Measurements from ENCODE around the gene KCNAB1.
"Not testable (repeated sequence)": the region's sequence is repeated elsewhere in the genome, so short reads cannot be mapped to it uniquely, and the experiment has no call there.

KCNAB1 gene

DNA sequence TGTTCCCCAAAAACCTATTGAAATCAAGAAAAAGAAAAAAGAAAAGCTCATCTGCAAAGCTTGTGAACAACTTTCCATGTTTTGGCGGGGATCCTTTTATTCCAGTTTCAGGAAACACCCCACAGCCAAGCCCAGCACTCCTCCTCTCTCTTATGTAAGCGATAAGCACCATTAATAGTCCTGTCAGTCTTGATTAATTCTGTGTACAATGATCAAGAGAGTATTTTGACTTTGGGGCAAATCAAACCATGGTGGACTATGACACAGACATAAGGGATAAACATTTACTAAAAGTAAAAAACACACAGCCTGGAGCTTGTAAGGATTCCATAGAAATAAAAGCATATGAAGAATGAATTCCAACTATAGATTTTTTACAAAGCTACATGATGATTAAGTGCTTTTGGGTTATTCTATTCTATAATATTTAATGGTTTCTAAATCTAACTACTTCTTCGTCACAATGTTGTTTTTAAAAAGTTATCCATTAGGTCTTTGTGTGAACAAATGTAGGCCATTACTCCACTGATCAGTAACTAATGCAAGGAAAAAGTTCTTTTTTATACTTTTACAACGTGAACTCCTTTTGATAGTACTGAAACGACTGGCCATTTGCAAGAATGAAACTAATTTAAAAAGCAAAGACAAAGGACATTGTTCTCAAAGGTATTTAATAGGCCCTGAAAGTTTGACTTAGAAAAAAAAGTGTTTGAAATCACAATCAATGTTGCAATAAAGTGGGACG is 106.5 kb downstream of the KCNAB1 start:
- H2AFZ ChIP-seq (ENCODE audit: low read length) = no peak overlapping the region
- no peaks in the 10 kb centered on the region for H3K36me3 ChIP-seq (ENCODE audit: insufficient read depth, low read length)
- no peaks in the 10 kb centered on the region for H3K9me3 ChIP-seq (ENCODE audit: insufficient read depth, low read depth, low read length)
- no peak overlapping the region for H3K4me3 ChIP-seq (ENCODE audit: low read length, poor library complexity, severe bottlenecking)
- no peaks in the 10 kb centered on the region for H4K20me1 ChIP-seq (ENCODE audit: insufficient read depth, low read length, poor library complexity, severe bottlenecking)
- H3K9me2 ChIP-seq (replicated peaks; ENCODE audit: low read depth, low read length) = no peaks in the 10 kb centered on the region
- H3K4me2 ChIP-seq (ENCODE audit: low read depth, low read length, poor library complexity, severe bottlenecking) = no peak overlapping the region
- no peak overlapping the region for H3K9ac ChIP-seq (ENCODE audit: low read depth, low read length, poor library complexity, severe bottlenecking)
- no peaks in the 10 kb centered on the region for H3K79me2 ChIP-seq (ENCODE audit: insufficient read depth, low read length)
- TF ChIP-seq, protein P1, sequence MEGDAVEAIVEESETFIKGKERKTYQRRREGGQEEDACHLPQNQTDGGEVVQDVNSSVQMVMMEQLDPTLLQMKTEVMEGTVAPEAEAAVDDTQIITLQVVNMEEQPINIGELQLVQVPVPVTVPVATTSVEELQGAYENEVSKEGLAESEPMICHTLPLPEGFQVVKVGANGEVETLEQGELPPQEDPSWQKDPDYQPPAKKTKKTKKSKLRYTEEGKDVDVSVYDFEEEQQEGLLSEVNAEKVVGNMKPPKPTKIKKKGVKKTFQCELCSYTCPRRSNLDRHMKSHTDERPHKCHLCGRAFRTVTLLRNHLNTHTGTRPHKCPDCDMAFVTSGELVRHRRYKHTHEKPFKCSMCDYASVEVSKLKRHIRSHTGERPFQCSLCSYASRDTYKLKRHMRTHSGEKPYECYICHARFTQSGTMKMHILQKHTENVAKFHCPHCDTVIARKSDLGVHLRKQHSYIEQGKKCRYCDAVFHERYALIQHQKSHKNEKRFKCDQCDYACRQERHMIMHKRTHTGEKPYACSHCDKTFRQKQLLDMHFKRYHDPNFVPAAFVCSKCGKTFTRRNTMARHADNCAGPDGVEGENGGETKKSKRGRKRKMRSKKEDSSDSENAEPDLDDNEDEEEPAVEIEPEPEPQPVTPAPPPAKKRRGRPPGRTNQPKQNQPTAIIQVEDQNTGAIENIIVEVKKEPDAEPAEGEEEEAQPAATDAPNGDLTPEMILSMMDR (conservative IDR thresholded peaks at IDR 0.05; ENCODE audit: low read length) = no peak
- TF ChIP-seq EZH2phosphoT487 (IDR thresholded peaks at IDR 0.05; ENCODE audit: borderline replicate concordance) = no peak
- H3K4me1 ChIP-seq (ENCODE audit: insufficient read depth, low read length, poor library complexity, severe bottlenecking) = peaks cover 14% of the 10 kb centered on the region
- H3K27me3 ChIP-seq (ENCODE audit: insufficient read depth, low read length, poor library complexity, severe bottlenecking) = no peaks in the 10 kb centered on the region
- H3F3A ChIP-seq (ENCODE audit: low read depth) = no peaks in the 10 kb centered on the region

GRCh38 chr3:156227704-156228103 is 107.3 kb downstream of the KCNAB1 start:
- Histone ChIP-seq H3K9me3 (ENCODE audit: insufficient read depth, low read depth, low read length) (no peaks in the 10 kb centered on the region), H3K4me1 (ENCODE audit: insufficient read depth, low read length, poor library complexity, severe bottlenecking) (peaks cover 5% of the 10 kb centered on the region), H3K4me3 (ENCODE audit: low read length, poor library complexity, severe bottlenecking) (no peak overlapping the region), H3K27me3 (ENCODE audit: insufficient read depth, low read length, poor library complexity, severe bottlenecking) (no peaks in the 10 kb centered on the region), H3K36me3 (ENCODE audit: insufficient read depth, low read length) (no peaks in the 10 kb centered on the region), H3F3A (ENCODE audit: low read depth) (no peaks in the 10 kb centered on the region), H3K9me2 (replicated peaks; ENCODE audit: low read depth, low read length) (no peaks in the 10 kb centered on the region), H3K4me2 (ENCODE audit: low read depth, low read length, poor library complexity, severe bottlenecking) (no peak overlapping the region), H2AFZ (ENCODE audit: low read length) (no peak overlapping the region), H3K9ac (ENCODE audit: low read depth, low read length, poor library complexity, severe bottlenecking) (no peak overlapping the region), H3K79me2 (ENCODE audit: insufficient read depth, low read length) (no peaks in the 10 kb centered on the region), H4K20me1 (ENCODE audit: insufficient read depth, low read length, poor library complexity, severe bottlenecking) (no peaks in the 10 kb centered on the region)
- TF ChIP-seq EZH2phosphoT487 (IDR thresholded peaks at IDR 0.05; ENCODE audit: borderline replicate concordance) = no peak
- TF ChIP-seq, protein P1 (conservative IDR thresholded peaks at IDR 0.05; ENCODE audit: low read length) = no peak

GRCh38 chr3:156230278-156230900 is 110.0 kb downstream of the KCNAB1 start:
- H2AFZ ChIP-seq (ENCODE audit: low read length) = no peak overlapping the region
- no peaks in the 10 kb centered on the region for H3K79me2 ChIP-seq (ENCODE audit: insufficient read depth, low read length)
- no peak overlapping the region for H3K4me3 ChIP-seq (ENCODE audit: low read length, poor library complexity, severe bottlenecking)
- no peaks in the 10 kb centered on the region for H3K9me3 ChIP-seq (ENCODE audit: insufficient read depth, low read depth, low read length)
- H3K9ac ChIP-seq (ENCODE audit: low read depth, low read length, poor library complexity, severe bottlenecking) = no peak overlapping the region
- H3K4me1 ChIP-seq (ENCODE audit: insufficient read depth, low read length, poor library complexity, severe bottlenecking) = peaks cover 4% of the 10 kb centered on the region
- no peaks in the 10 kb centered on the region for H3F3A ChIP-seq (ENCODE audit: low read depth)
- TF ChIP-seq, protein P1 (conservative IDR thresholded peaks at IDR 0.05; ENCODE audit: low read length) = no peak
- TF ChIP-seq EZH2phosphoT487 (IDR thresholded peaks at IDR 0.05; ENCODE audit: borderline replicate concordance) = no peak
- no peaks in the 10 kb centered on the region for H3K27me3 ChIP-seq (ENCODE audit: insufficient read depth, low read length, poor library complexity, severe bottlenecking)
- H3K36me3 ChIP-seq (ENCODE audit: insufficient read depth, low read length) = no peaks in the 10 kb centered on the region
- H3K9me2 ChIP-seq (replicated peaks; ENCODE audit: low read depth, low read length) = no peaks in the 10 kb centered on the region
- H4K20me1 ChIP-seq (ENCODE audit: insufficient read depth, low read length, poor library complexity, severe bottlenecking) = no peaks in the 10 kb centered on the region
- H3K4me2 ChIP-seq (ENCODE audit: low read depth, low read length, poor library complexity, severe bottlenecking) = no peak overlapping the region

DNA sequence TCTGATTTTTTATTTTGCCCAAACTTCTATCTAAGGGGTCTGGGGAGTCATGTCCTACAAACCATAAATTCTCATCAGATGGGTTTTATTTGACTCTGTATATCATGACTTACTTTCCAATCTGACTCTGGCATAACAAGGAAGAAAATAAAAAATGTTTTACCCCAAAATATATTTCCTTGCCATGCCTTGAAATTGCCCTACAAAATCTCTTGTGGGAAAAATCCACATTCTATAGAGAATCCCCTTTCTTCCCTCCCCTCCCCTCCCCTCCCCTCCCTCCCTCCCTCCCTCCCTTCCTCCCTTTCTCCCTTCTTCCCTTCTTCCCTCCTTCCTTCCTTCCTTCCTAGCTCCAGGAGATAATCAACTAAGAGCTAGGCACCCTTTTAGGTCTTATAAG is 110.8 kb downstream of the KCNAB1 start:
- H3F3A ChIP-seq (ENCODE audit: low read depth); H3K36me3 ChIP-seq (ENCODE audit: insufficient read depth, low read length); H3K79me2 ChIP-seq (ENCODE audit: insufficient read depth, low read length); H3K4me1 ChIP-seq (ENCODE audit: insufficient read depth, low read length, poor library complexity, severe bottlenecking); H3K4me3 ChIP-seq (ENCODE audit: low read length, poor library complexity, severe bottlenecking); H3K27me3 ChIP-seq (ENCODE audit: insufficient read depth, low read length, poor library complexity, severe bottlenecking); H3K9ac ChIP-seq (ENCODE audit: low read depth, low read length, poor library complexity, severe bottlenecking); H4K20me1 ChIP-seq (ENCODE audit: insufficient read depth, low read length, poor library complexity, severe bottlenecking); H2AFZ ChIP-seq (ENCODE audit: low read length); H3K9me3 ChIP-seq (ENCODE audit: insufficient read depth, low read depth, low read length); H3K4me2 ChIP-seq (ENCODE audit: low read depth, low read length, poor library complexity, severe bottlenecking); H3K9me2 ChIP-seq (replicated peaks; ENCODE audit: low read depth, low read length): not testable (repeated sequence)

Data from Loucy (cell line).